ENCODE data around the gene CENPS. TPM values are rescaled to one million over a fixed set of nuclear protein-coding genes. Genes with fewer than 3 reads are reported as not detected.

Gene CENPS
- total and polyA plus RNA-seq, 2 donors (not counting 1 experiment from before 2014, with no cell fraction given): 3.1 to 10.9 TPM

- intact Hi-C loops (cut with micrococcal nuclease): loop anchor here (1.0 to 10.0 kb wide), 4 partner anchors 42 to 1332 kb away; partner anchors contain the start of genes CENPS, CLCN6, LZIC and MTHFR
- Histone ChIP-seq H2AFZ (ENCODE audit: insufficient read depth, low read depth, low read length, poor library complexity, severe bottlenecking) (peak within 1 kb of the TSS; percentile 94), H3K79me2 (ENCODE audit: control insufficient read depth, insufficient read depth, low read length) (peaks cover 39% of the 10 kb centered on the region)
Observed at GRCh38 chr1:10472220-10473144, 42.2 kb downstream of the CENPS start, which contains the start of gene DFFA. DFFA (minus strand) TSS chr1:10472529; CDS start chr1:10472458, 71 bp downstream.

More at GRCh38 chr1:10472220-10473144, 42.2 kb downstream of the CENPS start, which contains the start of gene DFFA:
- TF ChIP-seq EZH2 (IDR thresholded peaks at IDR 0.05; ENCODE audit: borderline replicate concordance, insufficient read depth, low read depth, low read length, poor library complexity, severe bottlenecking): no peak
- TF ChIP-seq CTCF (IDR thresholded peaks at IDR 0.05): no peak
- peaks cover 34 to 44% of the 10 kb centered on the region in 2 donors for H3K4me1 ChIP-seq (ENCODE audit: control insufficient read depth in 2 of 2, insufficient read depth in 2 of 2, low read length in 2 of 2)
- H3K27ac ChIP-seq (ENCODE audit: low read length in 2 of 2): peak within 1 kb of the TSS; percentile 38 to 74
- peak within 1 kb of the TSS; percentile 74 for H3K9ac ChIP-seq (ENCODE audit: low read length)
- ATAC-seq (ENCODE audit: low read depth) (peak; percentile 81), DNase-seq (peak; percentile 94)
- peaks cover 3 to 15% of the 10 kb centered on the region in 2 experiments for H3K36me3 ChIP-seq (replicated peaks in 1 of 2; ENCODE audit: control extremely low read depth in 1 of 2, control insufficient read depth in 1 of 2, extremely low read depth in 1 of 2, insufficient read depth in 2 of 2, low read length in 1 of 2)
- POLR2A ChIA-PET: interaction anchor here (0.5 to 0.9 kb wide), 2 partner anchors 42 to 828 kb away, joined by 3 to 6 read pairs; partner anchors contain the start of gene CENPS
- Mint-ChIP-seq H3K9me3 (ENCODE audit: insufficient read depth) (no peaks in the 10 kb centered on the region), H3K4me1 (peaks cover 46% of the 10 kb centered on the region), H3K27me3 (no peaks in the 10 kb centered on the region), H3K4me3 (peak within 1 kb of the TSS; percentile 87), H3K27ac (peak within 1 kb of the TSS; percentile 88)
- no peaks in the 10 kb centered on the region for H3K27me3 ChIP-seq (replicated peaks in 1 of 4; ENCODE audit: control extremely low read depth in 1 of 4, control insufficient read depth in 3 of 4, insufficient read depth in 4 of 4, low read length in 3 of 4)
- H4K20me1 ChIP-seq (ENCODE audit: control insufficient read depth, insufficient read depth, low read length, poor library complexity, severe bottlenecking): no peaks in the 10 kb centered on the region
- peak within 1 kb of the TSS; percentile 88 for H3K4me2 ChIP-seq (replicated peaks; ENCODE audit: low read depth, low read length, poor library complexity, severe bottlenecking)
- H3K4me3 ChIP-seq (ENCODE audit: control extremely low read depth in 1 of 5, extremely low read depth in 1 of 5, insufficient read depth in 1 of 5, low read depth in 2 of 5, low read length in 4 of 5): peak within 1 kb of the TSS; percentile 58 to 84 (median 80)
- CTCF ChIA-PET: interaction anchor here (1.5 to 3.4 kb wide), 2 partner anchors 22 to 42 kb away, joined by 3 to 14 read pairs; partner anchors contain the start of gene CENPS
- under 1% methylated on average over 48 of the region's 59 CpGs for WGBS (ENCODE audit: insufficient coverage)
- H3K9me3 ChIP-seq (ENCODE audit: control extremely low read depth in 1 of 3, control insufficient read depth in 2 of 3, insufficient read depth in 1 of 3, low read length in 2 of 3): peaks cover 0 to 7% (median 0%) of the 10 kb centered on the region in 3 donors

Data from B cell (primary cell).